Aorta (tissue), 5 donors: ENCODE measurements around the gene PTPRC. TPM values are rescaled to one million over a fixed set of nuclear protein-coding genes. Genes with fewer than 3 reads are reported as not detected.

Experiments
- ATAC-seq: fragments of 200-7000 bp; cut with Tn5 transposase; one replicate; pipeline ENCODE4 v1.9.1; 2022; ENCODE audit warnings: moderate library complexity; ENCODE audit not compliant: low FRiP score
- DNase-seq, 2 donors: peaks; one replicate each; pipeline ENCODE4 v3.0.0-alpha.2; 2020
- H3K27ac ChIP-seq, 2 donors: one replicate each; pipeline ENCODE4 v1.5.1; 2013; ENCODE audit warnings: low read length in 2 of 2, mild to moderate bottlenecking in 2 of 2, moderate library complexity in 2 of 2, control low read depth in 1 of 2, inconsistent platforms in 1 of 2, low read depth in 1 of 2
- H3K27me3 ChIP-seq, 2 donors: one replicate each; pipeline ENCODE4 v1.6.1; 2013; ENCODE audit warnings: control low read depth in 1 of 2, low read length in 1 of 2, mild to moderate bottlenecking in 1 of 2, moderate library complexity in 1 of 2; ENCODE audit not compliant: insufficient read depth in 2 of 2, control insufficient read depth in 1 of 2
- H3K36me3 ChIP-seq, 2 donors: one replicate each; pipeline ENCODE4 v1.6.1; 2013; ENCODE audit warnings: control low read depth in 1 of 2, low read length in 1 of 2, mild to moderate bottlenecking in 1 of 2; ENCODE audit not compliant: insufficient read depth in 2 of 2, control insufficient read depth in 1 of 2
- H3K4me1 ChIP-seq, 2 donors: one replicate each; pipeline ENCODE4 v1.6.1; 2013; ENCODE audit warnings: low read length in 2 of 2, control low read depth in 1 of 2, mild to moderate bottlenecking in 1 of 2, moderate library complexity in 1 of 2; ENCODE audit not compliant: insufficient read depth in 2 of 2, control insufficient read depth in 1 of 2
- H3K4me3 ChIP-seq, 2 donors: one replicate each; pipeline ENCODE4 v1.5.1; 2013; ENCODE audit warnings: low read length in 2 of 2, control low read depth in 1 of 2, mild to moderate bottlenecking in 1 of 2
- H3K9me3 ChIP-seq: one replicate; pipeline ENCODE4 v1.6.1; 2013; ENCODE audit warnings: mild to moderate bottlenecking, low read length; ENCODE audit not compliant: control insufficient read depth
- WGBS, 2 donors: extraction: QIAGEN DNeasy Blood & Tissue Kit; methylation state at CpG; one replicate each; pipeline ENCODE4 v1.1.7; 2013; 5-methylcytosine and 5-hydroxymethylcytosine counted together
- intact Hi-C, 2 donors: fragments of 100-400 bp; cut with DNase I; formaldehyde crosslinking; loops; one replicate each; pipeline versions ENCODE4 v1.14.2 to v1.15.0; 2022
- polyA plus RNA-seq, 2 donors: library from polyadenylated mRNA; stranded (reverse); fragments of 200-250 nt; gene quantifications; one replicate each; pipeline ENCODE4 v1.2.3, GENCODE V29; 2013
- total RNA-seq, 2 donors: library from RNA; stranded (reverse); fragmentation: NEBNext Ultra II Directional; extraction: Animal tissue kit (Norgen Biotek cat#: 25700); gene quantifications; one replicate each; pipeline ENCODE4 v1.2.1, GENCODE V29; 2021
- donor health status: healthy with polysubstance abuse.
- donor health status: Bipolar disorder and iron deficiency.
- donor health status: DM: no; HTN: no; CAD: no.
- donor health status: DM: no; HTN: no; CAD: no.
- donor health status: DM: yes; HTN: yes; CAD: no.

PTPRC gene
- total and polyA plus RNA-seq, 4 donors = 1.4 to 89.9 (median 29.7) TPM

- no peak for DNase-seq
- Histone ChIP-seq H3K9me3 (no peaks in the 10 kb centered on the region), H3K27me3 (no peaks in the 10 kb centered on the region), H3K4me1 (no peaks in the 10 kb centered on the region), H3K4me3 (no peak overlapping the region), H3K27ac (no peak overlapping the region), H3K36me3 (no peaks in the 10 kb centered on the region)
- 3 to 15% methylated on average over 2 of the region's 2 CpGs for WGBS, 2 donors
- ATAC-seq = no peak
- intact Hi-C loops = no loop called here
These were observed 95.6 kb downstream of the PTPRC start for GRCh38 chr1:198734323-198735008.

GRCh38 chr1:198741744-198742143, 102.9 kb downstream of the PTPRC start:
- ATAC-seq (no peak), DNase-seq (no peak)
- no peaks in the 10 kb centered on the region for H3K9me3 ChIP-seq
- H3K27ac ChIP-seq = no peak overlapping the region
- H3K36me3 ChIP-seq = no peaks in the 10 kb centered on the region
- intact Hi-C loops = no loop called here
- 51 to 58% methylated on average over 3 of the region's 3 CpGs for WGBS, 2 donors
- no peak overlapping the region for H3K4me3 ChIP-seq
- no peaks in the 10 kb centered on the region for H3K27me3 ChIP-seq
- H3K4me1 ChIP-seq = no peaks in the 10 kb centered on the region

- intact Hi-C loops = no loop called here
- ATAC-seq = no peak
- WGBS, 2 donors = 92 to 93% methylated on average over 2 of the region's 2 CpGs
These were observed 108.3 kb downstream of the PTPRC start for GRCh38 chr1:198747127-198747526.

GRCh38 chr1:198749279-198749678, 110.4 kb downstream of the PTPRC start:
- intact Hi-C loops = no loop called here
- no peaks in the 10 kb centered on the region for H3K9me3 ChIP-seq
- 86 to 91% methylated on average over 1 of the region's 1 CpG for WGBS, 2 donors
- DNase-seq (no peak), ATAC-seq (no peak)
- no peak overlapping the region for H3K4me3 ChIP-seq
- H3K36me3 ChIP-seq = no peaks in the 10 kb centered on the region
- no peak overlapping the region for H3K27ac ChIP-seq
- H3K27me3 ChIP-seq = no peaks in the 10 kb centered on the region
- no peaks in the 10 kb centered on the region for H3K4me1 ChIP-seq

More at GRCh38 chr1:198747127-198747526, 108.3 kb downstream of the PTPRC start:
- Histone ChIP-seq H3K9me3 (no peaks in the 10 kb centered on the region), H3K4me1 (no peaks in the 10 kb centered on the region), H3K4me3 (no peak overlapping the region), H3K36me3 (no peaks in the 10 kb centered on the region), H3K27ac (no peak overlapping the region), H3K27me3 (no peaks in the 10 kb centered on the region)
- no peak for DNase-seq

DNA sequence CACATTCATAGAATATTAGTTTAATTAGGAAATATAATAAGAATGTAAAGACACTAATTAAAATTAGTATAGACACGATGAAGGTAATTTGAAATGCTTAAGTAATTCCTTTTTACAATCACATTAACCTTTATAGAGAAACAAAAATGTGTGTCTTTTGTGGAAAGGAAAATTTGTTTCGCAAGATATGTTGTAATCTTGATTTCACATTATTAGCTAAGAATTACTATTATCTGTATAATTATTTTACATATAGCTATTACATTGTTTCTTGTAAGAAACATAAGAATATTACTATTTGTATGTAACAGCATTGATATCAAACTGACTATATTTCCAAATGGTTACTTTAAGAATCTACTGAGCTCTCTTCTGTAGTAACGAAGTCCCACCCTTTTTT, 111.2 kb downstream of the PTPRC start:
- no peak for DNase-seq
- Histone ChIP-seq H3K36me3 (no peaks in the 10 kb centered on the region), H3K27ac (no peak overlapping the region), H3K4me3 (no peak overlapping the region), H3K27me3 (peaks cover 0 to 2% of the 10 kb centered on the region in 2 donors), H3K9me3 (no peaks in the 10 kb centered on the region), H3K4me1 (no peaks in the 10 kb centered on the region)
- no peak for ATAC-seq
- intact Hi-C loops = no loop called here
- 85 to 90% methylated on average over 3 of the region's 3 CpGs for WGBS, 2 donors

DNA sequence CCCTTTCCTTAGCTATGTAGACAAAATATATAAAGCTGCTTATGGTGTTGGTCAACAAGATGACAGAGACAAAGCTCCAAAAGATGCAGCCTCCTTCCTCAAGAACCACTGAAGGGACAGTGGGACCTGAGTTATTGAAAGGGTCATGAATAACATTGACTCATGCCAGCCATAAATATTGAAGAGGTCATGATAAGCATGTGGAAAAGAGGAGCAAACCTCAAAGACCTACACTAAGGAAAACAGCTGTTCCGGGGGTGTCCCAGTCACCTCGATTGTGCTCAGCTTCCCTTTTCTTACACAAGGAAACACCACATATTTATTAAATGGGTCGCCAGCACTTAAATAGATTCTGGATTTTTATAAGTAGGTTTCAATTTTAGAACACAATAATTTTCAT, 112.9 kb downstream of the PTPRC start:
- Histone ChIP-seq H3K27ac (no peak overlapping the region), H3K4me1 (no peaks in the 10 kb centered on the region), H3K36me3 (no peaks in the 10 kb centered on the region), H3K27me3 (peaks cover 0 to 2% of the 10 kb centered on the region in 2 donors), H3K9me3 (no peaks in the 10 kb centered on the region), H3K4me3 (no peak overlapping the region)
- DNase-seq (no peak), ATAC-seq (no peak)
- intact Hi-C loops = no loop called here
- WGBS, 2 donors = 58 to 72% methylated on average over 3 of the region's 3 CpGs

- H3K36me3 ChIP-seq = no peaks in the 10 kb centered on the region
- no peak for ATAC-seq
- H3K4me3 ChIP-seq = no peak overlapping the region
- no peak overlapping the region for H3K27ac ChIP-seq
- intact Hi-C loops = no loop called here
- peak in 1 of 2 donors; percentile 29 for DNase-seq
- H3K9me3 ChIP-seq = no peaks in the 10 kb centered on the region
- peaks cover 0 to 2% of the 10 kb centered on the region in 2 donors for H3K27me3 ChIP-seq
- WGBS, 2 donors = 69 to 72% methylated on average over 1 of the region's 1 CpG
- no peaks in the 10 kb centered on the region for H3K4me1 ChIP-seq
These were observed 115.8 kb downstream of the PTPRC start for GRCh38 chr1:198754670-198755069.

- Histone ChIP-seq H3K9me3 (no peaks in the 10 kb centered on the region), H3K27me3 (peaks cover 0 to 2% of the 10 kb centered on the region in 2 donors), H3K36me3 (no peaks in the 10 kb centered on the region), H3K4me1 (no peaks in the 10 kb centered on the region), H3K4me3 (no peak overlapping the region), H3K27ac (no peak overlapping the region)
- intact Hi-C loops = no loop called here
- 59 to 67% methylated on average over 2 of the region's 2 CpGs for WGBS, 2 donors
- ATAC-seq = no peak
- DNase-seq = no peak
These were observed 116.9 kb downstream of the PTPRC start for GRCh38 chr1:198755715-198756114.

DNA sequence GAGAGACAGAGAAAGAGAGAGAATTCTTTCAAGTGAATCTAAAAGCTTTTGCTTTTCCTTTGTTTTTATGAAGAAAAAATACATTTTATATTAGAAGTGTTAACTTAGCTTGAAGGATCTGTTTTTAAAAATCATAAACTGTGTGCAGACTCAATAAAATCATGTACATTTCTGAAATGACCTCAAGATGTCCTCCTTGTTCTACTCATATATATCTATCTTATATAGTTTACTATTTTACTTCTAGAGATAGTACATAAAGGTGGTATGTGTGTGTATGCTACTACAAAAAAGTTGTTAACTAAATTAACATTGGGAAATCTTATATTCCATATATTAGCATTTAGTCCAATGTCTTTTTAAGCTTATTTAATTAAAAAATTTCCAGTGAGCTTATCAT, 117.6 kb downstream of the PTPRC start:
- H3K9me3 ChIP-seq = no peaks in the 10 kb centered on the region
- intact Hi-C loops = no loop called here

More for the DNA sequence above, 117.6 kb downstream of the PTPRC start:
- Histone ChIP-seq H3K4me1 (no peaks in the 10 kb centered on the region), H3K4me3 (no peak overlapping the region), H3K27me3 (peaks cover 0 to 2% of the 10 kb centered on the region in 2 donors), H3K36me3 (no peaks in the 10 kb centered on the region), H3K27ac (no peak overlapping the region)
- ATAC-seq = no peak
- no peak for DNase-seq
